Brain microvascular endothelial cell (primary cell): Measurements from ENCODE around the gene ERC2.

Experiments used
- DNase-seq: peaks from one replicate; pipeline ENCODE4 v3.0.0-alpha.2; 2020
- H3K27ac ChIP-seq: fragments of 250-450 bp; sonication (Bioruptor Pico); 2 replicates; pipeline ENCODE4 v1.5.1; 2020; ENCODE audit warnings: mild to moderate bottlenecking, moderate library complexity
- H3K27me3 ChIP-seq: fragments of 250-450 bp; sonication (Bioruptor Pico); replicated peaks from 2 replicates; pipeline ENCODE4 v1.5.1; 2020; ENCODE audit warnings: mild to moderate bottlenecking
- H3K36me3 ChIP-seq: fragments of 250-450 bp; sonication (Bioruptor Pico); replicated peaks from 2 replicates; pipeline ENCODE4 v1.5.1; 2020; ENCODE audit warnings: mild to moderate bottlenecking
- H3K4me3 ChIP-seq: 2 replicates; pipeline ENCODE4 v1.5.1; 2011; ENCODE audit warnings: low read depth, mild to moderate bottlenecking, control low read depth, low read length, moderate library complexity
- in situ Hi-C: cut with HindIII; loops from 2 replicates; pipeline ENCODE4 v1.10.0; 2017; ENCODE audit warnings: low sequenced_read_pairs, low pct_ligation_motif_present
- TF ChIP-seq, protein P1 (sequence below): IDR thresholded peaks from 2 replicates; pipeline ENCODE4 v1.5.1; 2011; ENCODE audit warnings: low read depth, mild to moderate bottlenecking, moderate library complexity, low read length, control low read depth, inconsistent platforms; ENCODE audit errors: missing control alignments

The ERC2 gene

DNA sequence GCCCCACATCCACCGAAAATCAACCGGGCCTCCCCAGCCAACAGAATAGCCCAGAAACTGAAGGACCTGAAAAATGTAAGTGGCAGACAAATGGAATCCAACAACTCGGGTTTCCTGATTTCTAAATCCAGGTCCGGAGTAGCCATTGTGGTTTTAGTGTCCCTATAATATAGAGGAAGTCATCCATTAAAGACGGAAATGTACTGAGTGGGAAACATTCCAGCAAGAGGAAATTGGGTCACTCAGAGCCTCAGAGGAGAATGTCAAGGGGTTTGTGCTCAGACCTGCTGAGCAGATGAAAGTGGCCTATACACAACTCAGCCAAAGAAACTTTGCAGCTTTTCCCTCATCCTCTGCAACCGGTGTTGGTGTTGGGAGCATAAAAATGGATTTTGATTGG is 366.7 kb downstream of the ERC2 start:
- Histone ChIP-seq H3K36me3 (no peaks in the 10 kb centered on the region), H3K4me3 (no peak overlapping the region), H3K27me3 (no peaks in the 10 kb centered on the region), H3K27ac (no peak overlapping the region)
- no peak for DNase-seq
- in situ Hi-C loops: no loop called here
- TF ChIP-seq, protein P1, sequence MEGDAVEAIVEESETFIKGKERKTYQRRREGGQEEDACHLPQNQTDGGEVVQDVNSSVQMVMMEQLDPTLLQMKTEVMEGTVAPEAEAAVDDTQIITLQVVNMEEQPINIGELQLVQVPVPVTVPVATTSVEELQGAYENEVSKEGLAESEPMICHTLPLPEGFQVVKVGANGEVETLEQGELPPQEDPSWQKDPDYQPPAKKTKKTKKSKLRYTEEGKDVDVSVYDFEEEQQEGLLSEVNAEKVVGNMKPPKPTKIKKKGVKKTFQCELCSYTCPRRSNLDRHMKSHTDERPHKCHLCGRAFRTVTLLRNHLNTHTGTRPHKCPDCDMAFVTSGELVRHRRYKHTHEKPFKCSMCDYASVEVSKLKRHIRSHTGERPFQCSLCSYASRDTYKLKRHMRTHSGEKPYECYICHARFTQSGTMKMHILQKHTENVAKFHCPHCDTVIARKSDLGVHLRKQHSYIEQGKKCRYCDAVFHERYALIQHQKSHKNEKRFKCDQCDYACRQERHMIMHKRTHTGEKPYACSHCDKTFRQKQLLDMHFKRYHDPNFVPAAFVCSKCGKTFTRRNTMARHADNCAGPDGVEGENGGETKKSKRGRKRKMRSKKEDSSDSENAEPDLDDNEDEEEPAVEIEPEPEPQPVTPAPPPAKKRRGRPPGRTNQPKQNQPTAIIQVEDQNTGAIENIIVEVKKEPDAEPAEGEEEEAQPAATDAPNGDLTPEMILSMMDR: no peak

GRCh38 chr3:56096999-56097398 is 371.3 kb downstream of the ERC2 start:
- TF ChIP-seq, protein P1: no peak
- no peaks in the 10 kb centered on the region for H3K27me3 ChIP-seq
- no peak overlapping the region for H3K4me3 ChIP-seq
- no peak overlapping the region for H3K27ac ChIP-seq
- H3K36me3 ChIP-seq: no peaks in the 10 kb centered on the region
- DNase-seq: no peak
- in situ Hi-C loops: no loop called here

DNA sequence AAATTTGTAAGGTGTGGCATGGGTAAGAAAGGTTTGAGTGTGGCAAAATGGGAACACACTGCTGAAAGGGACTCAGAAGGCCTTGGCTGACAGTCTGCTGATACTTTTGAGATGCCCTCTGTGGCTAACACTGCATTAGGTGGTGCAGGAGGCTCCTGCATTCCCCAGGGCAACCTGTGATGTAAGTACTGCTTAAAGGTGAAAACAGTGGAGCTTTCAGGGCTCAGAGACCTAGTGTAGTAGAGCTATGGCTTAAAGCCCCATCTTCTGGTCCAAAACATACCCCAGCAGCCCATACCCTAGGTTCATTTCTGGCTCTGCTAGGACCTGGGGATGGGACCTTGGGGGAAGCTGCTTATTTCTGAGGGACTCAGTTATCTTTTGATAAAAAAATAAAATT is 374.1 kb downstream of the ERC2 start:
- DNase-seq: no peak
- Histone ChIP-seq H3K27me3 (no peaks in the 10 kb centered on the region), H3K36me3 (no peaks in the 10 kb centered on the region), H3K27ac (no peak overlapping the region), H3K4me3 (no peak overlapping the region)
- in situ Hi-C loops: no loop called here
- TF ChIP-seq, protein P1: no peak

GRCh38 chr3:56089739-56090138 is 378.5 kb downstream of the ERC2 start:
- no peak overlapping the region for H3K27ac ChIP-seq
- in situ Hi-C loops: no loop called here
- no peak for DNase-seq
- no peaks in the 10 kb centered on the region for H3K36me3 ChIP-seq
- no peaks in the 10 kb centered on the region for H3K27me3 ChIP-seq
- H3K4me3 ChIP-seq: no peak overlapping the region
- TF ChIP-seq, protein P1: no peak

DNA sequence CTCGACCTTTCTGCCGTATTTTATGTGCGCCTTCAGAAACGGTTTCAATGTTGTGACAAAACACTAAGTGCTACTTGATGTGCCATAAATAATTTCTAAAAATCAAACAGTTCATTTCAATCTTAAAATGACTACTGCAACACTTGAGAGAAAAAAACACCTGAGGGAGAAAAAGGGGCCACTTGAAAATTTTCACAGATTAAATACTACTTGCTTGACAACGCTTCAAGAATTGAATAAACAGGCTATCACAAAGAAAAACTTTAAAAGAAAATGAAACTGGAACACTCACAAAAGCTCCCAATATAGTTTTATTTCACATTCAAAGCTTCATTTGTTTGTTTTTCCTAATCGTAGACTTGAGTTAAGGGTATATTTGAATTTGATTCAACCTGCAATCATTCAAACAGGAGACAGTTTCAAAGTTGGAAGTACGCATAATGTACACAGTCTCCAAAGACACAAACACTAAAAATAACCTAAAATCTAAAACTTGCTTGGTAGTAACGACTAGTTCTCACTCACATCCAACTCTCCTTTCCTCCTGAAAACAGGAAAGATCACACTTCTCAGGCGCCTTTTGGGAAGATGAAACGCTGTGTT is 380.7 kb downstream of the ERC2 start:
- Histone ChIP-seq H3K27me3 (no peaks in the 10 kb centered on the region), H3K36me3 (no peaks in the 10 kb centered on the region), H3K4me3 (no peak overlapping the region), H3K27ac (no peak overlapping the region)
- no peak for DNase-seq
- TF ChIP-seq, protein P1: no peak
- in situ Hi-C loops: no loop called here

DNA sequence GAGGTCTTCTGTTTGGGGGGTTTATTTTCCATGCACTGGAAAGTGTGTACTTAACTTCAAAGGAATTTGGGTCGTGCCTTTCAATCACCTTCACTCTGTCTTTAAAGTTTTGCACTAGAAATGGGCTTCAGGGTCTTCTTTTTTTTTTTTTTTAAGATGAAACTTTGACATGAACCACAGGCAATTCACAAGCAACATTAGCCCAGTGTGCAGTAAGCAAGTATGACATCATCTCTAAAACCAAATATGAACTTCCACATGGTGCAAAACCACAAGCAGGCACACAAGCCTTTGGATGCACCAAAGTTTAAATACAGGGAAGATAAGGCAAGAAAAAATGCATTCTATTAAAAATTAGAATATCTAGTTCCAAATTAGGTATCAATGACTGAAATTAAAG is 381.9 kb downstream of the ERC2 start:
- TF ChIP-seq, protein P1: no peak
- Histone ChIP-seq H3K27ac (no peak overlapping the region), H3K4me3 (no peak overlapping the region), H3K27me3 (no peaks in the 10 kb centered on the region), H3K36me3 (no peaks in the 10 kb centered on the region)
- in situ Hi-C loops: no loop called here
- DNase-seq: peak; percentile 61
